T-helper 22 cell (primary cell): Measurements from ENCODE around the gene SAPCD1.

Experiments
- DNase-seq: peaks from one replicate; pipeline ENCODE4 v3.0.0-alpha.2; 2020; ENCODE audit warnings: low read depth

The SAPCD1 gene

GRCh38 chr6:31762356-31762755 lies at the start of gene SAPCD1:
Gene SAPCD1 (plus strand): TSS chr6:31762656. CDS start chr6:31763055, 399 bp downstream.
- DNase-seq, result no peak

GRCh38 chr6:31713465-31713864 lies 49.0 kb upstream of the SAPCD1 start:
- DNase-seq, result no peak

GRCh38 chr6:31713991-31714684 lies 48.3 kb upstream of the SAPCD1 start:
- no peak for DNase-seq

- no peak for DNase-seq
Observed at GRCh38 chr6:31715022-31715958, 47.2 kb upstream of the SAPCD1 start, which contains the start of gene LY6G6D. Gene LY6G6D (plus strand): TSS chr6:31715348. CDS start chr6:31715356, 8 bp downstream.

GRCh38 chr6:31717499-31718222 lies 44.8 kb upstream of the SAPCD1 start:
- no peak for DNase-seq

- no peak for DNase-seq
Observed at GRCh38 chr6:31718265-31718664, 44.2 kb upstream of the SAPCD1 start.

- DNase-seq, result no peak
Observed at GRCh38 chr6:31719001-31719400, 43.5 kb upstream of the SAPCD1 start.

- DNase-seq, result no peak
Observed at GRCh38 chr6:31720196-31720770, 42.2 kb upstream of the SAPCD1 start.

- no peak for DNase-seq
Observed at GRCh38 chr6:31721351-31722020, 41.0 kb upstream of the SAPCD1 start, which contains the start of gene LY6G6C. Gene LY6G6C (minus strand): TSS chr6:31721746. CDS start chr6:31721679, 67 bp downstream.

- no peak for DNase-seq
Observed at GRCh38 chr6:31722173-31722572, 40.3 kb upstream of the SAPCD1 start.

GRCh38 chr6:31723245-31723979 lies 39.0 kb upstream of the SAPCD1 start, which contains the start of gene MPIG6B:
Gene MPIG6B (plus strand): TSS chr6:31723373. CDS start chr6:31723384, 11 bp downstream.
- no peak for DNase-seq

- no peak for DNase-seq
Observed at GRCh38 chr6:31723980-31724691, 38.3 kb upstream of the SAPCD1 start.

- DNase-seq, result no peak
Observed at GRCh38 chr6:31725502-31726350, 36.7 kb upstream of the SAPCD1 start.

- no peak for DNase-seq
Observed at GRCh38 chr6:31727034-31727716, 35.3 kb upstream of the SAPCD1 start.

- no peak for DNase-seq
Observed at GRCh38 chr6:31727717-31728671, 34.5 kb upstream of the SAPCD1 start.

- no peak for DNase-seq
Observed at GRCh38 chr6:31728767-31729514, 33.5 kb upstream of the SAPCD1 start, which contains the start of gene DDAH2. Gene DDAH2 (minus strand): TSS chr6:31729299. CDS start chr6:31729161, 138 bp downstream.
